HS-27A (cell line): ENCODE data around the gene CXorf65.
A peak's percentile ranks its signal among the peaks of the same experiment; 100 is the strongest.

Experiments used
- DNase-seq: peaks from one replicate; pipeline ENCODE4 v3.0.0-alpha.2; 2012; ENCODE audit warnings: low read depth, missing footprints

CXorf65 gene

GRCh38 chrX:71106427-71106826 is at the start of gene CXorf65:
CXorf65 (minus strand) TSS chrX:71106740; CDS start chrX:71106556, 184 bp downstream.
- DNase-seq, result no peak

- no peak for DNase-seq
Observed at GRCh38 chrX:71154641-71155040, 48.1 kb upstream of the CXorf65 start.

DNA sequence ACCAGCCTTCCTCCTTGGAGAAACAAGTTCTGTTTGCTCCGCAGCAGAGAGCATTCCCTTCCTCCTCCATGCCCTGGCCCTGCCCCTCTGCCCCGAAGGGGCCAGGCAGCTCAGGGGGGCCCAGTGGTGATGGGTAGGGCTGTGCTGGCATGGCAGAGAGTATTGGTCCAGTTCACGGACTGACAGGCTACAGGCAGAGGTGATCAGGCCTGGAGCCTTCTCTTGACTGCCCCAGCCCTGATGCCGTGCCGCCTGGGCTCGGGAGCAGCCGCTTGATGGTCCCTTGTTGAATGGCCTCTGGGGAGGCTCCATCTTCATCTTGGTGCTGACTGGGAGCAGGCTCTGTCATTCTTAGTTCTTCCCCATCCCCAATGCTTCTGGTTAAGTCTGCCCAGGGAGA is 47.7 kb upstream of the CXorf65 start:
- DNase-seq, result no peak

DNA sequence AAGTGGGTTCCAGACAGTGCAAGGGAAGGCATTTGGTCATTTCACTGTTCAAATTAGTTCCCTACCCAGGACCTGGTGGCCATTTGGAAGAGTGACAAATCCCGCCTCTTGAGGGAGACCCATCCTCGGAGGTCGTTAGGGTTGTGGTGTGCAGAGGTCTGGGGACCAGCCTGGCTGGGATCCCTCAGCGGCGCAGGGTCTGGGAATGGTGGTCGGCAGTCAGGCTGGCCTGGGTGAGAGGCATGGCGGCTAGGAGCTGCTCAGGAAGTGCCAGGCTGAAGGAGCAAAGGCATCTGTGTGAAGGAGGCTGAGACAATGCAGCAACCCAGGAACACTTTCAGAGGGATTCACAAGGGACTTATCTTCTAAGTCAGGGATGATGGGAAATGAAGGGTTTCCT is 44.8 kb upstream of the CXorf65 start:
- DNase-seq, result no peak

DNA sequence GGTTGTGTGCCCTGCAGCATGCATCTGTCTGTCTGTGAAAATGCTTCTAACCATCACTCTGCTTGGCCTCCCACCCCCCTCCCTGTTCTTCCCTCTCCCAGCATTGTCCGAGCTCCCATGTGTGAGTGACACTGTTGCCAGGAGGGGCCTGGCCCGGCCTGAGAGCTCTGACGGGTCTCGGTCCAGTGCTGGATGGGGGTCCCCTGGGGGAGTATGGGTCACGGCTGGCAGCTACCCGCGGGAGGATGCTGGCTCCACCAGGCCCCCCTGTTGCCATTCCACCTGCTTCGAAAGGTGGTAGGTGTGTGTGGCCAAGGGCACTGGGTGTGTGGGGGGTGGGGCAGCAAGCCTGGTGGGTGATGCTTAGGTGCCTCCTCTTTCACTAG is 41.7 kb upstream of the CXorf65 start:
- no peak for DNase-seq

DNA sequence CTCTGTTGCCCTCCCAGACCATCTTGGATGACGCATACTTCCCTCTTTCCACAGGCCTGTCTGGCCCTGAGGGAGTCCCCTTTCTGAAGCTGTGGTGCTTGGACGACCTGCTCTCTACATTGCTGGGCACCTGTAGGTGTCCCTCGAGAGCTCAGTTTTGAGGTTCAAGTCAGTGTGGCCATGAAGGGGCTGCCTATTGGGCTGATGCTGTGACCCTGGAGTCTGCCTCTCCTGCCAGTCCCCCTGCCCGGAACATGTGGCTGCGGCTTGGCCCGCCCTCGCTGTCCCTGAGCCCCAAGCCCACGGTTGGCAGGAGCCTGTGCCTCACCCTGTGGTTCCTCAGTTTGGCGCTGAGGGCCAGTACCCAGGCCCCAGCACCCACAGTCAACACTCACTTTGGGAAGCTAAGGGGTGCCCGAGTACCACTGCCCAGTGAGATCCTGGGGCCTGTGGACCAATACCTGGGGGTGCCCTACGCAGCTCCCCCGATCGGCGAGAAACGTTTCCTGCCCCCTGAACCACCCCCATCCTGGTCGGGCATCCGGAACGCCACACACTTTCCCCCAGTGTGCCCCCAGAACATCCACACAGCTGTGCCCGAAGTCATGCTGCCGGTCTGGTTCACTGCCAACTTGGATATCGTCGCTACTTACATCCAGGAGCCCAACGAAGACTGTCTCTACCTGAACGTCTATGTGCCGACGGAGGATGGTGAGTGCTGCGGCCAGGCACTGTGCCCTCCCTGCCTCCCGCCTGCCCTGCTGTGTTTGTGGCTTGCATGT is 41.1 kb upstream of the CXorf65 start:
- DNase-seq, result no peak

- no peak for DNase-seq
Observed at GRCh38 chrX:71144651-71145050, 38.1 kb upstream of the CXorf65 start, which contains the start of gene NLGN3. NLGN3 (plus strand) TSS chrX:71144841; CDS start chrX:71147750, 2,909 bp downstream.

GRCh38 chrX:71143508-71143907 is 37.0 kb upstream of the CXorf65 start:
- DNase-seq, result no peak

DNA sequence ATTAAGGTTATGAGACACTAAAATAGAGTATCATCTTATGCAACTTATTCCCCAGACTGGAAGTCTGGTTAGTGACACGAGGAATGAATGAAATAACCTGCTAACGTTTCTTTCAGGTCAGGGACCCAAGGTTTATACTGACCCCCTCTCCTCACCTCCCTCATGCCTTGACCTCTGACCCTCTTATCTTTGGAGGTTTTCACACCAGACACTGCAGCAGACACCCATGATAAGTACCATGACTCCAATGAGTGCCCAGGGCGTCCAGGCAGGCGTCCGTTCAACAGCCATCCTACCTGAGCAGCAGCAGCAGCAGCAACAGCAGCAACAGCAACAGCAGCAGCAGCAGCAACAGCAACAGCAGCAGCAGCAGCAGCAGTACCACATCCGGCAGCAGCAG is 33.9 kb upstream of the CXorf65 start:
- no peak for DNase-seq

DNA sequence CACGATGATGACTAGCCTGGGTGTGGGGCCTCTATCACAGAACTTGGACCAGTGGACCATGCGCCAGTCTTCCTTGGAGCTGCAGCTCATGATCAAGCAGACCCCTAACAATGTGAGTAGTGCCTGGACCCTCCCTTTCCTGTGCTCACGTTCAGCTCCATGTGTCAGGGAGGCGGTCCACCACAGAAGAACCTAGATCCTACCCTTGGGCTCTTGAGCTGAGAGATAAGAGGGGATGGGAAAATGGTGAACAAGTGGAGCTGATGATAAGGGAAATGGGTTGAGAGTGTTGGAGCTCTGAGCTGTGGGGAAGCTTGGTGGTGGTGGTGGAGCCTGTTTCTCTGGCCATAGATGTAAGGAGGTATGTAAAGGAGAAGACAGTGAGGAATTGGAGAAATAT is 25.0 kb upstream of the CXorf65 start:
- DNase-seq, result no peak

DNA sequence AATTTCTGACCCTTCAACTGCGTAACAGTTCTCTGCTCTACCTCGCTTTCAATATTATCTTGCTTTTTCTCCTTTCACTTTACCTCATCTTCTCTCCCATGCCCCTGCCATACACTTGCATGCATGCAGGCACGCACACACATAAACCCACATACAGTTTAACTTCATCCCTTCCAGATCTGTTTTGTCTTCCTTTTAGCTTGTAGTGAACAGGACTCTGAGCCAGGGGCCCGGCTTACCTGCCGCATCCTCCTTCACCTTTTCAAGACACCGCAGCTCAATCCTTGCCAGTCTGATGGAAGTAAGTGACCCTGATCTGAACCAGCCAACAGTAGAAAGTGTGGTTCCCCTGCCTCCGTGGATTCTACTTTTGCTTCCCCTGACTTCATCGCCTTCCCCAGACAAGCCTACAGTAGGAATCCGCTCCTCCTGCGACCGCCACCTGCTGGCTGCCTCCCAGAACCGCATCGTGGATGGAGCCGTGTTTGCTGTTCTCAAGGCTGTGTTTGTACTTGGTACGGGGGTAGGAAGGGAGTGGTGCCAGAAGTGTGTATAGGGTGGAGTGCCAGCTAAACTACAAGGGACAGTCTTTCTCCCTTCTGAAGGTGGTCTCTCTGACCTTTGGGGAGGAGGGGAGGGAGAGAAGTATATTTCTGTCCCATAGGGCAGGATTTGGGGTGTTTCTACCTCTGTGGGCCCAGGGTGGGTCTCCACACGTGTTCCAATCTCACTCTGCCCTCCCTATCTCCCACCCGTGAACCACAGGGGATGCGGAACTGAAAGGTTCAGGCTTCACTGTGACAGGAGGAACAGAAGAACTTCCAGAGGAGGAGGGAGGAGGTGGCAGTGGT is 22.6 kb upstream of the CXorf65 start:
- no peak for DNase-seq

GRCh38 chrX:71128166-71128833 is 21.8 kb upstream of the CXorf65 start:
- no peak for DNase-seq

- no peak for DNase-seq
Observed at GRCh38 chrX:71118985-71119535, 12.5 kb upstream of the CXorf65 start.

GRCh38 chrX:71118032-71118984 is 11.8 kb upstream of the CXorf65 start, which contains the start of gene MED12:
MED12 (plus strand) TSS chrX:71118596; CDS start chrX:71118755, 159 bp downstream.
- DNase-seq, result peak; percentile 22

DNA sequence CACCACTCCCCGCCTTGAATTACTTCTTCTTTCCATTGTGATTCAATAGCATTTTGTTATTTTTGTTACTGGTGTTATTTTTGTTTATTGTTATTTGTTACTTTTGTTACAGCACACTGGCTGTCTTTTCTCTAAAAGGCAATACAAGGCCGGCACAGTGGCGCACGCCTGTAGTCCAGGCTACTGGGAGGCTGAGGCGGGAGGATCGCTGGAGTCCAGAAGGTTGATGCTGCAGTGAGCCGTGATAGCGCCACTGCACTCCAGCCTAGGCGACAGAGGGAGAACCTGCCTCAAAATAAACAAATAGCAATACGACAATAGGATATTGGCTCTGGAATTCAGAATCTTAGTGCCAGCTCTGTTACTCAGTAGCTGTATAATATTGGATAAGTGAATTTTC is 10.8 kb upstream of the CXorf65 start:
- no peak for DNase-seq

DNA sequence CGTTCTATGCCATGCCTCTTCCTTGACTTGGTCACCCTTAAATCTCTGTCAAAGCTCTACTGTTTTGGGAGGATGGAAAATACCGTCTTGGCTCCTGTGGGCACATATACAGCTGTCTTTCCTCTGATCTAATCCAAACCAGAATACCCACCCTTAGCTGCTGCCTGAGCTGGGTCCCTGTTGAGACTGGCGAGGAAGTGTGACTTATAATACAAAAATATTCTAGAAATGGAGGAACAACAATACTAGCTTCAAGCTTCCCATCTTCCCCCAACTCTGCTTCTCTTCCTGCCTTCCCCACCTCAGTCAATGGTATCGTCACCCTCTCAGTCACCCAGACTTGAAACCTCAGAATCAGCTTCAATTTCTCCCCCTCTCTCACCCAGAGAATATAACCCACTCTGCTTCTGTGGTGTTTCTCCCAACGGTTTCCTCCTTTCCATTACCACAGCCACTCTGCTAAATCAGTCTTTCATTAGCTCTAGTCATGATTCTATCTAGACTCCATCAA is 5.4 kb upstream of the CXorf65 start:
- DNase-seq, result no peak

- DNase-seq, result no peak
Observed at GRCh38 chrX:71111141-71111843, 4.8 kb upstream of the CXorf65 start, which contains the start of gene IL2RG. IL2RG (minus strand) TSS chrX:71111577; CDS start chrX:71111539, 38 bp downstream.

GRCh38 chrX:71109051-71109450 is 2.5 kb upstream of the CXorf65 start:
- no peak for DNase-seq

- DNase-seq, result no peak
Observed at GRCh38 chrX:71107762-71108360, 1.3 kb upstream of the CXorf65 start.

- DNase-seq, result no peak
Observed at GRCh38 chrX:71107245-71107644, 705 bp upstream of the CXorf65 start.
